ENCODE data around the gene SKP2.

DNA sequence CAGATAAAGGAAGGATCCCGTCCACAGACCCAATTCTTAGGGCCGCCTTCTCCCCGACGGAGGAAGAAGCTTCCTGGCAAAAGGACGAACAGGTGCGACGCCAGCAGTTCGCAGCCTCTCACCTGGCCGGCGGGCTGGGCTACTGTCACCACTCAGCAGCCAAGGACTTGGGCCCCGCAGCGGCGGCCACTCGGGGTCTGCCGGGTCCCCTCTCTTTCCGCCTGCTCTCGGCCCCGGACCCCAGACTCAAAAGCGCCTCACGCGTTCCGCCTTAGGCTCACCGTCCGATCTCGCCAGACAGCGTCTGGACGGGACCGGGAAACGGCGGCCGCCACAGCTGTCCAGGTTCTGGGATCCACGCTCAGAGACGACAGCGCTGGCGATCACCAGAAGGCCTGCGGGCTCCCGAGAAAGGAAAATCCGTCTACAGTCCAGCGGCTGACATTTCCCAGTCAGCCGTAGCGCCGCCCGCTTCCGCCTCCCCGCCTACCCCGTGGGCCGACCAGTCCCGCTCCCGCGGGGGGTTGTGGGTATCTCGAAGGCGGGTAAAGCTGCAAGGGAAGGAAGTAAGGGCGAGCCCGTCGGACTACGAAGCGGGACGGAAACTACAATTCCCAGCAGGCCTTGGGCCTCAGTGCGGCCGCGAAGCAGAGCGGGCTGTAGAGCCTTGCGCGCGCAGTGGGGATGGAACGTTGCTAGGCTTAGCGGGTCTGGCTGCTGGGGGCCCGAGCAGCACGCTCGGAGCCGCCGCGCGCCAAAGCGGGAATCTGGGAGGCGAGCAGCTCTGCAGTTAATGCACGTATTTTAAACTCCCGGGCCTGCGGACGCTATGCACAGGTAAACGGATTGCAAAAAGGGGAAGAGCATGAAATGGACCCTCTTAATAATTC lies at the start of gene SKP2, which contains the start of gene LMBRD2:
- TF ChIP-seq, protein P1, sequence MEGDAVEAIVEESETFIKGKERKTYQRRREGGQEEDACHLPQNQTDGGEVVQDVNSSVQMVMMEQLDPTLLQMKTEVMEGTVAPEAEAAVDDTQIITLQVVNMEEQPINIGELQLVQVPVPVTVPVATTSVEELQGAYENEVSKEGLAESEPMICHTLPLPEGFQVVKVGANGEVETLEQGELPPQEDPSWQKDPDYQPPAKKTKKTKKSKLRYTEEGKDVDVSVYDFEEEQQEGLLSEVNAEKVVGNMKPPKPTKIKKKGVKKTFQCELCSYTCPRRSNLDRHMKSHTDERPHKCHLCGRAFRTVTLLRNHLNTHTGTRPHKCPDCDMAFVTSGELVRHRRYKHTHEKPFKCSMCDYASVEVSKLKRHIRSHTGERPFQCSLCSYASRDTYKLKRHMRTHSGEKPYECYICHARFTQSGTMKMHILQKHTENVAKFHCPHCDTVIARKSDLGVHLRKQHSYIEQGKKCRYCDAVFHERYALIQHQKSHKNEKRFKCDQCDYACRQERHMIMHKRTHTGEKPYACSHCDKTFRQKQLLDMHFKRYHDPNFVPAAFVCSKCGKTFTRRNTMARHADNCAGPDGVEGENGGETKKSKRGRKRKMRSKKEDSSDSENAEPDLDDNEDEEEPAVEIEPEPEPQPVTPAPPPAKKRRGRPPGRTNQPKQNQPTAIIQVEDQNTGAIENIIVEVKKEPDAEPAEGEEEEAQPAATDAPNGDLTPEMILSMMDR (IDR thresholded peaks at IDR 0.05), result no peak
- TF ChIP-seq RFX5 (IDR thresholded peaks at IDR 0.05) (no peak), JUN (IDR thresholded peaks at IDR 0.05) (peak; percentile 47 to 66; a peak in 1 of 5 replicates), CHD2 (IDR thresholded peaks at IDR 0.05; ENCODE audit: low read length, partially characterized antibody) (no peak), FOSL2 (IDR thresholded peaks at IDR 0.05) (no peak), FOSL2 (CRISPR knock-in tag; IDR thresholded peaks at IDR 0.05) (no peak), RAD21 (conservative IDR thresholded peaks at IDR 0.05 in 1 of 2, IDR thresholded peaks at IDR 0.05 in 1 of 2) (no peak), POLR2A (IDR thresholded peaks at IDR 0.05; ENCODE audit: low read length) (peak; percentile 82), PHF8 (IDR thresholded peaks at IDR 0.05; ENCODE audit: borderline replicate concordance, low read depth) (peak; percentile 59)
- TF ChIP-seq, protein P2, sequence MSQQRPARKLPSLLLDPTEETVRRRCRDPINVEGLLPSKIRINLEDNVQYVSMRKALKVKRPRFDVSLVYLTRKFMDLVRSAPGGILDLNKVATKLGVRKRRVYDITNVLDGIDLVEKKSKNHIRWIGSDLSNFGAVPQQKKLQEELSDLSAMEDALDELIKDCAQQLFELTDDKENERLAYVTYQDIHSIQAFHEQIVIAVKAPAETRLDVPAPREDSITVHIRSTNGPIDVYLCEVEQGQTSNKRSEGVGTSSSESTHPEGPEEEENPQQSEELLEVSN (IDR thresholded peaks at IDR 0.05; ENCODE audit: borderline replicate concordance, low read depth), result peak; percentile 70

Data from A549 (cell line).